GM21528 (cell line): Measurements from ENCODE around the gene PTGIS.

Experiments
- ATAC-seq: cut with Tn5 transposase; IDR thresholded peaks from one replicate; pipeline ENCODE4 v1.9.1; 2021; ENCODE audit warnings: mild to moderate bottlenecking, moderate library complexity; ENCODE audit not compliant: unreplicated experiment, low FRiP score

Gene PTGIS

DNA sequence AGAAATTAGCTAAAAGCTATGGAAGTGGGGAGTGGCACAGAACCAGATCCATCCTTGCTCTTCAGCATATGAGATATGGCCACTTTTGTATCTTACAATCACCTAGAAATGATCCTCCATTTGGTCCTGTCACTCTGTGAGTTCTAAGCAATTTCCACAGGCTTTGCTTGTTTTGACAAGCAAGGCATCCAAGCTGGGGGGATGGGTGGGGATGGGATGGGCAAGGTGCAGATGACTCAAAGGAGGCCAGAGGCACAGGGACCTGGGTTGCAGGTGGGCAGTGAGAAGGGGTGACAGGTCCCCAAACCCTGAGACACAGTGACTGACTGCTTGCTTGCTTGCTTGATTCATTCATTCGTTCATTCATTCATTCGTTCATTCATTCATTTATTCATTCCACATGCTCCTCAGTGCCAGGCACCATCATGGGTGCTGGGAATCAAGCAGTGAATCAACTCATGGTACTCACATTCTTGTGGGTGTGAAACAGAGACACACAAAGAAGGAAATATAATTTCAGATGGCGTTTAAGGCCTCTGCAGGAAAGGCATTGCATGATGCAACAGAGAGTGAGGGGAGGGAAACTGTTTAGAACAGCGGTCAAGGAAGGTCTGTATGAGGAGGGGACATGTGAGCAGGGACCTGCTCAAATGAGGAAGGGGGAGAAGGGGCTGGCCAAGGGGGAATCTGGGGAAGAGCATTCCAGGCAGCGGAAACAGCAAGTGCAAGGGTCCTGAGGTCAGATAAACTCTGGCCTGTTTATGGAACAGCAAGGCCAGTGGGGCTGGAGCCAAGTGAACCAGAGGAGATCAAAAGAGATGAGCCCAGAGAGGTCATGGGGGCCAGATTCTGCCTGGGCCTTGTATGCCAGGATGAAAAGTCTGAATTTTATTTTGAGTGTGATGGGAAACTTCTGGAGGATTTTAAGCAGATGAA, 88.9 kb downstream of the PTGIS start:
- ATAC-seq: no peak

DNA sequence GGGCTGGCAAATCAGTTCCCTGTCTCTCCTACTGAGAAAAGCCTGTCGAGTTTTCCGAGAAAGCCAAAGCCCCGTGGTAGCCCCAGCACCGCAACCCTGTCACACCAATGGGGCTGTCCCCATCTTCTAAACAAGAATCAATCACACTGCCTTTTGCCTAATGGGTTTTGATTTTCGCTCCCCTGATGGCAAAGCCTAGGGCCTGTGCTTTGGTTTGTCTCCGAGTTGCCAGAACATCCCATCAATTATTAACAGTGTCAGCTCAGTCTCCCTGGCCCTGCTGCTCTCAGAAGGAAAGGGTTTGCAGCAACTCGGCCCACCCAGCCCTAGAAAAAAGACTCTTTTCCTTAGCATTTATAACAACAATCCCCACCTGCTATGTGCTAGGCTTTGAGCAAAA, 89.7 kb downstream of the PTGIS start:
- ATAC-seq: no peak

DNA sequence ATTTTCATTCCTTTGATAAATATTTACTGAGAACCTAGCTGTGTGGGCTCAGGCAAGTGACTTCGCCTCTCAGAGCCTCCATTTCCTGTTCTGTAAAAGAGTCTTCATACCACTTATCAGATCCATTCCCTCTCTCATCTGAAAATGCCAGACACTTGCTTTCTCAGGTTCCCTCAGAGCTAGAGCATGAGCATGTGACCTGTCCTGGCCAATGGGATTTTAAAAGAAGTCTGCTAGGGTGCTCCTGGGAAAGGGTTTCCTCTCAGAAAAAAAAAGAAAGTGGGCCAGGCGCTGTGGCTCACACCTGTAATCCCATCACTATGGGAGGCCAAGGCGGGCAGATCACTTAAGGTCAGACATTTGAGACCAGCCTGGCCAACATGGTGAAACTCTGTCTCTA, 90.7 kb downstream of the PTGIS start:
- ATAC-seq: no peak

DNA sequence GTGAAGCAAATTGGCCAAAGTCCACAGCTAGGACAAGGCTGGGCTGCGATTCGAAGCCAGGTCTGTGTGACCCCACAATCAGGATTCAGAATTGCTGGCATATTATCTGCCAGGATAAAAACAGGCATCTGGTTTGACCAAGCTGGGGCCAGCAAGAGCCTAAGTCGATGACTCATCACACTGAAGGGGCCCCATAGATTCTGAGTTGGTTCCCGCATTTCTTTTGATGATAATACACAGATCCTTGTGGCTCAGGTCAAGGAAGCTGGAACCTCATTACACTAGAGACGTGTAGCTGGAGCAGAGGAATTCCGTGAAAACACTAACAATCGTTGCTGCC, 92.0 kb downstream of the PTGIS start:
- ATAC-seq: no peak

DNA sequence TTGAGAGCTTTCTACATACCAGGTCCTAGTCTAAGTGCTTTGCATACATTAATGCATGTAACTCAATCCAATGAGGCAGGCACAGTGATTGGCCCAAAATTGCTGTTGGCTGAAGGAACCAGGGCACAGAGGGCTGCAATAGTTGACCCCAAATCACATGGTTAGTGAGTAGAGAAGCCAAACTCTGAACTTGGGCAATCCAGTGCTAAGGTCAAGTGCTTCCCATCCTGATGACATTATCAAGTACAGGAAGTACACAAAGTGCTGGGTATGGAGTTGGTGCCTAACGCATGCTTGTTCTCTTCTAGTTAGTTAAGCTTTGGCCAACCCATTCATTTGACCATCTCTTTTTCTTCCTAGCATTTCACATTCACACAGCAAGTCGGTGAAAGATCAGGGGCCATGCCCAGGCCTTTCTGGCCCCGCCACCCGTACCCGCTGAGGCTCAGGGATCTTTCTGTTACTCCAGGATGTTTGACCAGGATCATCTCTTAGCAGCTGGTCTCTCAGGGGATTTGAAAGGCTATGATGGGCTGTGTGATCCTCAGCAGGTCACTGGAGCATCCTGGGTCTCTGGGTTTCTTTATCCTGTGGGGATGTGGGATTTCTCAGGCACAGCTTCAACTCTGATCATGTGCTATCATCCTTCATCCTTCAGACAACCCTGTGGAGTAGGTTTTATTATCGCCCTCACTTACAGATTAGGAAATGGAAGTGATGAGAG, 92.5 kb downstream of the PTGIS start:
- ATAC-seq: no peak

DNA sequence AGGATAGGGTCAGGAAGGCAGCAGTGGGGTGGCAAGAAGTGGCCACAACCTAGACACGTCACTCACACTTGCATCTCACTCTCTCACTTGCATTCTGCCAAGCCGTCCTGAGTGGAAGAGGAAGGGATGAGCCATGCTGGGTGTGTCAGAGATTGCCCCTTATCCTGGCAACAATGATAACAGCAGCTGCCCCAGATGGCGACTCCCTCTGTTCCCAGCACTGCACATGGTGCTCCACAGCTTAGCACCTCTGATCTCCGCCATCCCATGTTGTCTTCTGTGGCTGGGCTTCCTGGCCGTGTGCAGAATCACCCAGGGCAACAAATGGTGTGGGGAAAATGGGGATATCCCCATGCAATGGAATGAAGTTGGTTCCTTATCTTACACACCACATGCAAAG, 96.5 kb downstream of the PTGIS start:
- no peak for ATAC-seq

DNA sequence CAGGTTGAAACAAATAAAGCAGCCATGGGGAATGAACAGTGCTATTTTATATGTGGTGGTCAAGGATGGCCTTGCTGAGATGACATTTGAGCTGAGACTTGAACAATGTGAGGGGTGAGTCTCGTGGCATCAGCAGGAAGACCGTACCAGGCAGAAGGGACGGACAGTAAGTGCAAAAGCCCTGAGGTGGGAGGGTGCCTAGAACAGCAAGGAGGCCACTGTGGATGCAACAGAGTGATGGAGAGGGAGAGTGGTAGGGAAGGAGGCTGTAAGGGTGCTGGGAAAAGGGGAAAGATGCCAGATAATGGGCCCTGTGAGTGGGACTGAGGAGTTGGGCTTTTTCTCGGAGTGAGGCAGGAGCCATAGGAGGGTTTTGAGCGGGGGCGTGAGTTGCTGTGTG, 97.0 kb downstream of the PTGIS start:
- no peak for ATAC-seq

DNA sequence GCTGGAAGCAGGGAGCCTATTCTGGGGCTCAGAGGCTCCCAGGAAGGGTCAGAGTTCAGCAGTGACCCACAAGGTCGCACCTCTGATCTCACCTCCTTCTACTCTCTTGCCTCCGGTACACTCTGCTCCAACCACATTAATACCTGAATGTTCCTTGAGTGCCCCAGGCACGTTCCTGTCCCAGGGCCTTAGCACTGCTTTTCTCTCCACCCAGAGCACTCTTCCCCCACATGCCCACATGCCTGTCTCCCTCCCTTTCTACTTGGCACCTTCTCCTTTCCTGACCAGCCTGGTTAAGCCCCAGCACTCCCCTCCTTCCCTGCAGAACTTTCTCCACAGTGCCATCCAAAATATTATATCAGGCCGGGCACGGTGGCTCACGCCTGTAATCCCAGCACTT, 98.9 kb downstream of the PTGIS start:
- no peak for ATAC-seq

DNA sequence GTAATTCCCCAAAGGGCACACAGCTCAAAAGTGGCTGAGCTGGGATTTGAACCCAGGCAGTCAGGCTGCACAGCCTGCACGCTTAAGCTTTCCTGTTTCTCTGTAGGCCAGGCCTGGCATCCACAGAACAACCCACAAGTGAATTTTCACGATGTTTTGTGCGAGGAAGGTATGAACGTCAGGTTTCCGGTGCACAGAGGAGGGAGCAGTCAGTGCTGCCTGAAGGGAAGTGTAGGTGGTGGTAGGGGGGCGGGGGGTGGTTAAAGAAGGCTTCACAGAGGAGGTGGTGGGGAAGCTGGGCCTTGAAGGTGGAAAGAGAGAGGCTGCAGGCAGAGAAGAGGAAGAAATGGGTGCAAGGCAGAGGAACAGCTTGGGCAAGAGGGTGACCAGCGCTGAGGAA, 99.5 kb downstream of the PTGIS start:
- ATAC-seq: no peak

DNA sequence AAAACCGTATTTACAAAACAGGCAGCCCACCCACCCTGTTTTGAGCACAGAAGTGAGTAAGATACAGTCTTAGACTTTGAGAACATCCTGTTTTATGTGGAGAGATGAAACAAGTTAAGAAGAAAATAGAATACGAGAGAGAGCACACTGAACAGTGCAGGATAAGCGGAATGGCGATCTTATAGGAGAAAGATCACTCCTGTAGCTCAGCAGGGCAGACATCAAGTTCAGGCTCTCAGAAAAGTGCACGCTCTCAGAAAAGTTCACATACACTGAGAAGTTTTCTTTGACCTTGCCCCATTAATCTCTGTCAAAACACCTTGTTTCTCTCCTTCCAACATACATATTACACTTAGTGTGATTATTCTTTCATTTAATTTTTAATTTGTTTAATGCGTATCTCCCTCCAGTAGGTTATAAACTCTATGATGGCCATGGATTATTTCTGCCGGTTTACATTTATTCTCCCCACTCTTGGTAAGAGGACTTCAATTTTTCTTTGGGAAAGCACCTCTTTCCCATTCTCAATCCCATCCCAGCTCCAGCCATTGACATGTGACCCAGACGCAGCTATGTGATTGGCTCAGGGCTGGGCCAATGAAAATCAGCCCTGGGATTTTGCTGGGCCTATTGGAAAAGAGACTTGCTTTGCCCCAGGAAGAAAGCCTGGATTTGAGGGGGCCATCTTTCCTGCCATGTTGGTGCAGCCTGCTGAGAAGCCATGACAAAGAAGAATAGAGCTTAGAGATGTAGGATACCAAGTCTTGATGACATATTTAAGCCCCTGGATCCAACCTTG, 101.6 kb downstream of the PTGIS start:
- ATAC-seq: no peak

DNA sequence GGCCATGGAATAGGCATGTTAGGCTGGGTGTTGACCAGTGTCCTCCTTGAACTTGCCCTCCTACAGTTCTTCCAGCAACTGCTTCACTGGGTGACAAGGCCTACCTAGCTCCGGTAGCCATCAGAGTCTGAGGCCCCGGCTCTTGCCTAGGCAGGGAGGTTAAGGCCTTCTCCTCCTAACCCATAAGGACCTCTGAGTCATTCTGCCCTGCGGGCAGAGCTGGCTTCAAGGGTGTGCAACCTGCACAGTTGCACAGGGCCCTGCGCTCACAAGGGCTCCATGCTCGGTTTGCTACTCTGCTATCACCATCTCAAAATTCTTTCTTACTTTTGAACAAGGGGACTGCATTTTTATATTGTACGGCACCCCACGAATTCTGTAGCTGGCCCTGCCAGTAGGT, 103.4 kb downstream of the PTGIS start:
- ATAC-seq: no peak

DNA sequence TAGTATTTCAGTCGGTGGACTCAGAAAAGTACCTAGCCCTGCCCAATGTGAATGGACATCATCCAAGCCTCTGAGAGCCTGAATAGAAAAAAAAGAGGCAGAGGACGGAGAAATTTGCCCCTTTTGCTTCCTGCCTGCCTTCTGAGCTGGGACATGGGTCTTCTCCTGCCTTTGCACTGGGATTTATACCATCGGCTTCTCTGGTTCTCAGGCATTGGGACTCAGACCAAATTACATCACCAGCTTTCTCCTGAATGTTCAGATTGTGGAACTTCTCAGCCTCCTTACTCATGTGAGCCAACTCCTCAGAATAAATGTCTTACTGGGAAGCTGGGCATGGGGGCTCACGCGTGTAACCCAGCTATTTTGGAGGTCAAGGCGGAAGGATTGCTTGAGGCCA, 105.3 kb downstream of the PTGIS start:
- no peak for ATAC-seq

DNA sequence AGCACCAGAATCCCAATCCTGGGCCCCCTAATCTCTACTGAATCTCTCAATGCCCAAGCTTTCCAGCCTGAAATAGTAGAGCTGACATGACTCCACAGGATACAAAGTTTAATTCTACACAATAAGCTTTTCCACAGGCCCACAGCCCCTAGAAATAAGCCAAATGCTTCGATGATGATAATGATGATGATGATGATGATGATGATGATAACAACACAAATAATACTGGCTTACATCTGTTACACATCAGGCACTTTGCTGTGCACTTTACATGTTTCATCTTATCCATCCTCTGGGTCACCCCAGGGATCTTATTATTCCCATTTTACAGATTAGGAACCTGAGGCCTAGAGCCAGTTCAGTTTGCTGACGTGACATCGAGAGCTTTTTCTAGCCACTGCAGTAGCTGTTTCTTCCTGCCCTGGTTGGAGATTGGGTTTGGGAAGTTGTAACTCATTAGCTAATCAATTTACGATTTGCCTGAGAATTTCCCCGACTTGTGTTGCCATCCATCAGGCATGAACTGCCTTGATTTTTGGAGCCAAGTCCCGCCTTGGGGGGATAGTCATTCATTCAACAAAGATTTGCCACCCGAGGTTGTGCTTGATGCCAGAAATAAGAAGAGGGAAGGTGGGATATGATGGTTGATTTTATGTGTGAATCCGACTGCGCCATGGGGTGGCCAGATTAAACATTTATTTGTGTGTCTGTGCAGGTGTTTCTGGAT, 105.9 kb downstream of the PTGIS start:
- no peak for ATAC-seq

DNA sequence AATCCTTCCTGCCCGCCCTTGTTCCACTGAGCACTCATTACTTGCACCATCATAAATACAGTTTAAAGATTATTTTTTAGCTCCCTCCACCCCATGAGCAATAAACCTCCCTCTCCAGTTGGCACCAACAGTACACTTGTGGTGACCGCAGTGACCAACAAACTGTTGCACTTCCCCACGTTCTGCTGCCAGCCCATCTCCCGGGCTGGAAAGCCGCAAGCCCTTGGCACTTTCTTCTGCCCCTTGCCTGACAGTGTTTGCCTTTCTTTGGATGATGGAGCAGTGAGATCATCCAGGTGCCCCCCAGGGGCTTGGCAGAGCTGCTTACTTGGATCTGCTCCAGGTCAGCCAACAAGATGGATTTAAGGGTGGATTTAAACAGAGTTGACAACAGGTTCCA, 107.0 kb downstream of the PTGIS start:
- ATAC-seq: no peak

DNA sequence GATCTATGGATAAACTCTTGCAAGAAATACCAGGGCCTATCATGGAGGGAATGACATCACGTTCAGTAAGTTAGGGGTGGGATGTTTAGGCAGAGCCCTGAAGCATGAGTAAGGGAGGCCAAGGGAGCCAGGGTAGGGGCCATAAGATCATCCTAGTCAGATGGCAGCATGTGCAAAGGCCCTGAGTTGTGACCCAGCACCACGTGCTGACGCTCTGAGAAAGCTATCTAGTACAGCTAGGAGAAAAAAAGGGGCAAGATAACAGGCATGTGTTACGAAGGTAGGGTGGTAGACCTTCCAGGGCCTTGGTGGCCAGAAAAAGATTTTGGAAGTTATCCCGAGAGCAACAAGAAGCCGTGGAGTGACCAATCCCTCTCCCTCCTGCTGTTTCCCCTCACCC, 107.8 kb downstream of the PTGIS start:
- ATAC-seq: no peak

DNA sequence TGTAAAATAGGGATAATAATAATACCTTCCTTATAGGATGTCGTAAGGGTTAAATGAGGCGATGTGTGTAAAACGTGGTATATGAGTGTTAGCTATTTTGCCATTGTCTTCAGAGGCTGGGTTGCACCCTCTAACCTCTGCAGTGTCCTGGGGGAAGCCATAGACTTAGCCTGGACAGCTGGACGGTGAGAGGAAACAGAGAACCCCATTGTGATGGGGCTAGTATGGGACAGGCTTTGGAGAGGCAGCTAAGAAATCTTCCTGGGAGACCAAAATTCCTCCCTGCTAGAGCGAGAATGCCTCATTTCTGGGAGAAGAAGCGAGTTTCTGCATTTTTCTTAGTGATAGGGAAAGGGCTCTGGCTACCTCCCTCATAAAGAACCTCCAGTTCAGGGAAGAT, 108.3 kb downstream of the PTGIS start:
- ATAC-seq: no peak

DNA sequence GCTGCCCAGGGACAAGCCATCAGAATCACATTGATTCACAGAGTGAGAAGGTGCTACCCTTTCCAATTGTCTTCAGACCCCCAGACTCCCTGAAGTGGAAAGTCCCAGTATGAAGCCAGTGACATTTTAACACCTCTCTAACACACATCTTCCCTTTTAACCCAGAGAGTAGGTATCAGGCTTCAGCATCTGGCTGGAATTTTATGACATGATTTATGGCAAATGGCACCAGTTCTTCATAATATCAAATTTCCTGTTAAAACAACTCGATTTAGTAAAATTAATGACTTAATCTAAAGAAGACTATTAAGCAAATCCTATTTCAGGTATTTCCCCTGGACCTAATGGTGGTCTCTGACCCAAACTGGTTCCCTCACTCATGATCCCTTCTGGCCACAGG, 110.5 kb downstream of the PTGIS start:
- ATAC-seq: no peak

DNA sequence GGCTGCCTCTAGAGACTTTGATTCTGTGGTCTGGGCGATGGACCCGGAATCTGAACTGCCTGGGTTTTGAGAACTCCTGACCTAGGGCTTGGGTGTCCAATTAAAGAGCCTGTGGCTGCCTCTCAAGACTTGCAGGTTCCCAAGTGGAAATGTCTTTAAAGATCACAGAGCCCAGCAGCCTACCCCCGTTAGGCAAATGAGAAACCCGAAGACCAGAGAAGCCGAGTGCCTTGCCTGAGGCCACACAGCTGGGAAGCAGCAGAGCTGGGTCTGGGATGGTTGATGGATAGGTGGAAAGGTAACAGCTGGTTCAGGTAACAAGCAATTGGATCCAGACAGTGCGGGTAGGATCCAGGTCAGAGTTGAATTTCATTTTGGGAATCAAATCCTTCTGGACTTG, 111.3 kb downstream of the PTGIS start:
- no peak for ATAC-seq

DNA sequence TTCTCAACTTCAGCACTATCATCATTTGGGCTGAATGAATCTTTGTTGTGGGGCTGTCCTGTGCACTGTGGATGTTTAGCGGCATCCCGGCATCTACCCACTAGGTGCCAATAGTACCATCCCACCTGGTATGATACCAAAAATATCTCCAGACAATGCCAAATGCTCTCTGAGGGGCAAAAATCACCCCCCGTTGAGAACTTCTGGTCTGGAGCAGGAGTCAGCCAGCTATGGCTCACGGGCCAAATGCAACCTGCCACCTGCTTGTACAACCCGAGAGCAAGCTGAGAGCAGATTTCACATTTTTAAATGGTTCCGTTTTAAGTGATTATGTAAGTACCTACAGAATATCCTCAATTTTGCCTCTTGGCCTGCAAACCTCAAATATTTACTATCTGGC, 112.2 kb downstream of the PTGIS start:
- no peak for ATAC-seq
